GM18502 (cell line): ENCODE measurements around the gene AAGAB.
"Not testable (repeated sequence)": the region's sequence is repeated elsewhere in the genome, so short reads cannot be mapped to it uniquely, and the experiment has no call there.

Experiments
- ATAC-seq: cut with Tn5 transposase; IDR thresholded peaks from one replicate; pipeline ENCODE4 v1.9.1; 2021; ENCODE audit warnings: mild to moderate bottlenecking; ENCODE audit not compliant: unreplicated experiment, poor library complexity

AAGAB gene

DNA sequence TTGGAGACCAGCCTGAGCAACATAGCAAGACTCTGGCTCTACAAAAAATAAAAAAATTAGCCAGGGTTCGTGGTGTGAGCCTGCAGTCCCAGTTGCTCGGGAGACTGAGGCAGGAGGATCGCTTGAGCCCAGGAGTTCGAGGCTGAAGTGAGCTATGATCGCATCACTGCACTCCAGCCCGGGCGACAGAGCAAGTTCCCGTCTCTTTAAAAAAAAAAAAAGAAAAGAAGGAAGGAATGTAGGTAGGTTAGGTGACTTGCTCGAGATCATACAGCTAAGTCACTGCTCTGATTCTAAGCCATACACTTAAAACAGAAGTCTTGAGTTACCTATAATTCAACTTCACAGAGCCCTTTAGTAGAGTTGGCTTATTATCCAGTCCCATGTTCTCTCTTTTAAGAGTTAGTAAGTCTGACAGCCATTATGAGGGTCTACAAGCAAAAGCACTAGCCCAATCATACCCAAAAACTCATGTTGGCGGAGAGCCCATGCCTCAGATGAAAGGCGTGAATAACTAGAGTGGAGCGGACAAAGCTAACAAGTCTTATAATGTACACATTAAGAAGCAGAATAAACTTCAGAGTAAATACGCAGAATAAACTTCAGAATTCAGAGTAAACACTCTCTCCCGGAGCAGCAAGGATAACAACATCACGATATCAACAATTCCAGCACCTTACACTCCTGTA is 768 bp downstream of the AAGAB start:
- no peak for ATAC-seq

DNA sequence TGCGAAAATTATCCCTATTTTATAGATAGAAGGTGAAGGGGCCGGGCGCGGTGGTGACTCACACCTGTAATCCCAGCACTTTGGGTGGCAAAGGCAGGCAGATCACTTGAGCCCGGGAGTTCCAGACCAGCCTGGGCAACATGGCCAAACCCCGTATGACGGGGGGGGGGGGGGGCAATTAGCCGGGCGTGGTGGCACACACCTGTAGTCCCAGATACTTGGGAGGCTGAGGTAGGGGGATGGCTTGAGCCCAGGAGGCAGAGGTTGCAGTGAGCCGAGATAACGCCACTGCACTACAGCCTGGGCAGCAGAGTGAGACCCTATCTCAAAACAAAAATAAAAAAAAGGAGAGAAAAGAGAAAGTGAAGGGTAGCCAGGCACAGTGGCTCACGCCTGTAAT is 1.4 kb downstream of the AAGAB start:
- ATAC-seq: no peak

DNA sequence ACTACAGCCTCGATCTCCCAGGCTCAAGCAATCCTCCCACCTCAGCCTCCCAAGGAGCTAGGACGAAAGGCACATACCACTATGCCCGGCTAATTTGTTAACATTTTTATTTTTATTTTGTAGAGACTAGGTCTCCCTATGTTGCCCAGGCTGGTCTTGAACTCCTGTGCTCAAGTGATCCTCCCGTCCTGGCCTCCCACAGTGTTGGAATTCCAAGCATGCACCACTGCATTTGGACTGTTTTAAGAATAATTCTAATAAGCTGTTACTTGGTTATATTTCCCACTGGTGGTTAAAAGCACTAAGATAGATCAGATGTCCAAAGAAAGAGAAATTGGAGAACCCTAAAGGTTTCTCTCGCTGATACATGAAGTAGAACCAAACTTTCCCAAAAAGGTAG is 3.1 kb downstream of the AAGAB start:
- ATAC-seq: no peak

DNA sequence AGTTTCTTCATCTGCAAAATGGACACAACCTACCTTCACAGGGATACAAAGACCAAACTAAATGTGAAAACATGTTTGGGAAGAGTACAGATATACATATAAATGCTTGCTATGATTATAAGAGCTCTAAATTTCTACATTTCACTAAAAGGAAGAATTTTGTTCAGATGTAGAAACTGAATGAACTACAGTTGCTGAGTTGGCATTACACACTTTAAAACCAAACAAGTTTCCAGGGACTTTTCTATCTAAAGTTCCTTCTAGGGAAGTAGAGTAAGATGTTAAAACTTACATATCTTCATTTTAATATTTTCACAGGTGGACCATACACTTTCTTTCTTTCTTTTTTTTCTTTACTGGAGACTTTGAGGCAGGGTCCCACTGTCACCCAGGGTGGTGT is 4.6 kb downstream of the AAGAB start:
- ATAC-seq: no peak

DNA sequence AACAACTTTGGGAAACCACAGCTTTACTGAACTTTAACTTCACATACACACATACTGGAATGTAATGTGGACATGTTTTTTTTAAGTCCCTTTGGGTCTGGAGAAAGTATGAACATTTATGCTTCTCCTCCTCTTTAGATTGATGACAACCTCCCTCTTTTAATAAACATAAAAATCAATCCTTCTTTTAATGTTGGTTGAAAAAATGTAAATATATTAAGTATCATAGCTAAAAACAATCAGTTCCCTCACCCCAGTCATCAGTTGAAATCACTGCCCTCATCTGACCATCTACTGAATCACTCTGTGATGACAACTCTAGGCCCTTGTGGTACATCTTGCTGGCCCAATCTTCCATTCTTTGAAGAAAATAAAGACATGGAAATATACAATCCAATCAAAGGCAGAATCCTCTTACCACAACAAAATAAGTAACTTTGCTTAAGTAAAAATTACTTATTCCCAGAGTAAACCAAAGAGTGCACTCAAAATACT is 6.4 kb downstream of the AAGAB start:
- ATAC-seq: no peak

DNA sequence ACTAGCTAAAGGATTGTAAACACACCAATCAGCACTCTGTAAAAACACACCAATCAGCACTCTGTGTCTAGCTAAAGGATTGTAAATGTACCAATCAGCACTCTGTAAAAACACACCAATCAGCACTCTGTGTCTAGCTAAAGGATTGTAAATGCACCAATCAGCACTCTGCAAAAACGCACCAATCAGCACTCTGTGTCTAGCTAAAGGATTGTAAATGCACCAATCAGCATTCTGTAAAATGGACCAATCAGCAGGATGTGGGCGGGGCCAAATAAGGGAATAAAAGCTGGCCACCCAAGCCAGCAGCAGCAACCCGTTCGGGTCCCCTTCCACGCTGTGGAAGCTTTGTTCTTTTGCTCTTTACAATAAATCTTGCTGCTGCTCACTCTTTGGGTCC is 7.9 kb downstream of the AAGAB start:
- not testable (repeated sequence) for ATAC-seq

DNA sequence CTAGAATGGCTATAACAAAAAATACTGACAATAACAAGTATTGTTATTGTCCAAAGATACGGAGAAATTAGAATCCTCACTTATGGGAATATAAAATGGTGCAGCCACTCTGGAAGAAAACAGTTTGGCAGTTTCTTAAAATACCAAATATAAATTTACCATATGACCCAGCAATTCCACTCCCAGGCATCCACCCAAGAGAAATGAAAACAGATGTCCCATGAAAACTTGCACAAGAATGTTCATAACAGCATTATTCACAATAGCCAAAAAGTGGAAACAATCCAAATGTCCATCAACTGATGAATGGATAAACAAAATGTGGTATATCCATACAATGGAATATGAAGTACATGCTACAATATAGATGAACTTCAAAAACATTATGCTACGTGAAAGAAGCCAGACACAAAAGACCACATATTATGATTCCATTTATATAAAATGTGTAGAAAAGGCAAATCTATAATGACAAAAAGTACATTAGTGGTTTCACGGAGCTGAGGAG is 9.4 kb downstream of the AAGAB start:
- no peak for ATAC-seq

DNA sequence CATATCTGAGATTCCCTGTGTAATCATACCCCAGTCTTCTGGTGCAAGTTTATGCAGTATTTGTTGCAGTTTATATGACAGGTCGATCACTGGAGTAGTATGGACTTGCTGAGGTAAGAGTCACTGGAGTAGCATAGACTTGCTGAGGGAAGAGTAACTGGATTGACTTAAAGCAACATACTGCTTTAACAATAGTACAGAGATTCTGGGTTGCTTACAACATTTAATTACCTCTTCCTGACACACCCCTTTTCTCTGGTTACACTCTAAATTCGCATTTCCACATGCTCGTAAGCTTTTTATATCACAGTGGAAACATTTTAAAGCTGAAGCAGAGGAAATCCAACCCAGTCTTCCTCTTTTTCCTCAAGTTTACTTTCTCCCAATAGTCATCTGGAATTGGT is 11.8 kb downstream of the AAGAB start:
- ATAC-seq: no peak

DNA sequence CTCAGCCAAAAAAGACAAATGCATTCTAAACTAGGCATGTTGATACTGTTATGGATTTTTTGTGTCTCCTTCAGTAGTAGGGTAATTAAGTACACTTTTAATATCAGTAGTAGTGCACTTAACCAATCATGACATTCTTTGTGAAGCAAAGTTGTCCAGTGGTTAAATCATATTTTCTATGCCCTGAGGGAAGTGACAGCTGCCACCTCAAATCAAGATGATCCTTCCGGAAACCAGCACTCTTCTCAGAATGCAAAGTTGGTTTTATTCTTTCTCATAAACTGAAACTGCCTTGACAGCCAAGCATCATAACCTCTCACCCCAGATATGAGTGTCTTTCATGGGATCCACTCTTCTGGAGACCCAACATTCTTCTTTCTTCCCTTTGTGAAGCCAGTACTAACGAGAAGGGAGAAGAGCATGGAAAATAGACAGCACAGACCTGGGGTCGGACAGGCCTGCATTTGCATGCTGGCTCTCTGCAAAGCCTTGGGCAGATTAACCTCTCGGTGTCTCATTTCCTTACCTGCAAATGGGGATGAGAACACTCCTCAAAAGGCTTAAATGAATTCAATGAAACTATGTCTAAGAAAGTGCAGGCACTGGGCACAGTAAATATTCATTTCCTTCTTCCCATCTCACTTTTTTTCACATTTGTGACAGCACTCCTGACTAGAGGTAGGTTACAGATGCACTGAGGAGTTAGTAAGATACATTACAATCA is 13.2 kb downstream of the AAGAB start:
- ATAC-seq: peak; percentile 85

DNA sequence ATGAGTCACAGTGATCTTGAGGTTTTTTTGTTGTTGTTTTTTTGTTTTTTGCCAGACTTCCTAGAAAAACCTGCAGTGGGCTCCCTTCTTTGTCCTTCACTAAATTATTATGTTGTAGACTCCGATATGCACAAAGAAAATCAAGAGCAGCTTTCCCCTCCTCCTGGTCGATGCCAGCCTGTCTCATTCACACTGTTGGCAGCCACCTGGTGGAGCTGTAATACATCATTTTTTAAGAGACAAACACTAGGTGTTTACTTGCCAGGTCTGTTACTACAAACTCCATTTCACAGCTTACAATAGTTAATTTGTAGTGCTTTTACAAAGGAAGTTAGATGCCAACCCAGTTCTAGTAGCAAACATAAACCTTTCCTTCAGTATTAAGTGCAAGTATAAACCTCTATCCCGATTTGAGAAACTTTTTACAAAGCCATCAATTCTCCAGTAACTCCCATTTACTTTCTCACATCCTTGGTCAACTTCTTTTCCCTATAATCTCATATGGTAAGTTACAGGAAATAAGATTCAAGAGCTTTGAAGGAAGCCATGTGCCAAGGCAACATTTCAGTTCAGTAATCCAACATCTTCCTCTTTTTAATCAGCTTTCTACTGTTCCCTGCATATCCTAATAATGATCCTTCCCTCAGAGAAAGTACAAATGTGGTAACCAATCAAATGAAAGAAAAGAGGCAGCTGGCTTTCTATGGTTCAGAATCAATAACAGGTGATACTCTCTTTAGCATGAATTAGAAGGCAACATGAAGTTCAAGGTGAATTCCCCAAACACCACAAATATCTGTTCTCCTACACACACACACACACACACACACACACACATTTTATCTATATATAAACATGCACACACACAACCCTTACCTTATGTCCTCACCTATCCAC is 14.0 kb downstream of the AAGAB start:
- no peak for ATAC-seq

DNA sequence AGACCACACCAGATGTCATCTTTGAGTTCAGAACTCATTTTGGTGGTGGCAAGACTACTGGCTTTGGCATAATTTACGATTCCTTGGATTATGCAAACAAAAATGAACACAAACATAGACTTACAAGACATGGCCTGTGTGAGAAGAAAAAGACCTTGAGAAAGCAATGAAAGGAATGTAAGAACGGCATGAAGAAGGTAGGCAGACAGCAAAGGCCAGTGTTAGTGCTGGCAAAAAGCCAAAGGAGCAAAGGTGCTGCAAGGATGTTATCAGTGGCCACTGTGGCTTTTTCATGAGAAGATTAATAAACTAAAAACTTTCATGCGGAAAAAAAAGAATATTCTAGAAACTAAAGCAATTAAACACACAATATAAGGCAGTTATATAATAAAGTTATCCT is 21.9 kb downstream of the AAGAB start:
- no peak for ATAC-seq

DNA sequence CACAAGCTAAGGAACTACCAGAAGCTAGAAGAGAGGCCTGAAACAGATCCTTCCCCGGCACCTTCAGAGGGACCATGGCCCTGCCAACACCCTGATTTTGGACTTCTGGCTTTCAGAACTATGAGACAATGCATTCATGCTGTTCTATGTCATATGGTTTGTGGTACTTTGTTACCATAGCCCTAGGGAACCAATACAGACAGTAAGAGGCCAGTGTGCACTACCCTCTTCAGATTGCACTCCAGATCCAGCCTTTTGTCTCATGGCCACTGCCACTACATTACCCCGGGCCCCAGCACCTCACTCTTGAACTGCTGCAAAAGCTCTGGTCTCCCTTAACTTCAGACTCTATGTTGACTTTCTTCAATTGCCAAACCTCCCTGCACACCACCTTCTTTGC is 24.0 kb downstream of the AAGAB start:
- no peak for ATAC-seq

DNA sequence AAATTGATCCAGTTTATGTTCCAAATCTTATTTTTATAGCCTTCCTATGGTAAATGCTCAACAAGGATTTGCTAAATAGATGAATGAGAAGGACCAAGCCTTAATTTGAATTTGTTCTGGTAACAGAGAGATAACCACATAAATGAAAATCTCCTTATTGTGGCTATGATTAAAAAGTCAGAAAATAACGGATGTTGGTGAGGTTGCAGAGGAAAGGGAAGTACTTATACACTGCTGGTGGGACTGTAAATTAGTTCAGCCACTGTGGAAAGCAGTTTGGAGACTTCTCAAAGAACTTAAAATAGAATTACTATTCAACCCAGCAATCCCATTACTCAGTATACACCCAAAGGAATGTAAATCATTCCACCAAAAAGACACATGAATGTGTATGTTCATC is 26.2 kb downstream of the AAGAB start:
- no peak for ATAC-seq

DNA sequence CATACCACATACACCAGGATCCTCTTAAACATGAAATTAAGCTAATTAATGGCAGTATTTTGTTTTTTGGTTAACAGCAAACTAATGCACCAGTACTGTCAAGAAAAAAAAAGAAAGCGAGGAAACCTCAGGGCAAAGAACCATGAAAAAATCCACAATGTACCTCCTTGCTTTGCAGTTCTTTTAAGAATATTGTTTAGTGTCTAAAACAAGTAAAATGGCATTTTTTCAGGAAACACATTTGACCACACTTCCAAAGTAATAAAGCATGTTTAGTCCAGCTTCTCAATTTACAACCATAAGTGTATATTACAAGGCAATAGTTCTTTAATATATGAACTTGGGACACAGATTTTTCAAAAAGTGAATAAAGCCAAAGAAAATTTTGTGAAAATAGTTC is 26.6 kb downstream of the AAGAB start:
- no peak for ATAC-seq

DNA sequence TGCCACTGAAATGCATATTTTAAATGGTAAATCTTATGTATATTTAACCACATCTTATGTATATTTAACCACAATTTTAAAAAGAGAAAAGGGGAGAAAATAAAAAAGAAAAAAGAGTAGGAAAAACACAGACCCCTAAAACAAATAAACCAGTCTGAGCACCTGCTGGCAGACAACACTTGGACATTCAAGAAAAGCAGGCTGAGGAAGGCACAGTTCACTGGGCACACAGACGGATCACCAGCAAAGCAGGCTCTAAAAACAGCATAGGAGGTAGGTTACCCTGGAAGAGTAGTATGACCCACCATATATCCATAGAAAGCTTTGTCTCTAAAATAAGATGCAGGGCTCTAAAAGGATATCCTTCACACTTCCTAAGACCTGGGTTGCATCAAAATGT is 27.0 kb downstream of the AAGAB start:
- ATAC-seq: no peak

DNA sequence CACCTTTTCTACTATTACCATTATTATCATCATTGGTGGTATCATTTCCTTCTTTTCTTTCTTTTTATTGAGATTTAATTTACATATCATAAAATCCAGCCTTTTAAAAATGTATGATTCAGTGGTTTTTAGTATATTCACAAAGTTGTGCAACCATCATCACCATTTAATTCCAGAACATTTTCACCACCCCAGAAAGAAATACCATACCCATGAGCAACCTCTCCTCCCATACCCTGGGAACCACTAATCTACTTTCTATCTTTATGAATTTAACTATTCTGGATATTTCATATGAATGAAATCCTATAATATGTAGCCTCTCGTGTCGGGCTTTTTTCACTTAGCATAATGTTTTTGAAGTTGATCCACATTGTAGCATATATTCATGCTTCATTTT is 29.1 kb downstream of the AAGAB start:
- no peak for ATAC-seq

DNA sequence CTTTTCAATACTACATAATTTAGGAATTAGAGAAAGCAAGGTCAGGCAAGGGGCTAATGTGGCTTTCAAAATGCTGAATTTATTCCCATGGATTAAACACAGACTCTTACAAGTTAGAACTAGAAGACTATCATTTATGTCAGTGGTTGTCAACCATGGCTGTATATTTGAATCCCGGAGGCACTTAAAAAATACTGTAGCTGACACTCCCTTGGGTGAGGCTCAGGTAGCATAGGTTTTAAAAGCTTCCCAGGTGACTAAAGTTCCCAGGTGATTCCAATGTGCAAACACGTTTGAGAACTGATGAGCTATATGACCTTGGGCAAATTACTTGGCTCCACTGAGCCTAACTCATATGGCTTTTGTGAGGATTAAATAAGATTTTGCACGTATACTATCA is 29.6 kb downstream of the AAGAB start:
- ATAC-seq: no peak

DNA sequence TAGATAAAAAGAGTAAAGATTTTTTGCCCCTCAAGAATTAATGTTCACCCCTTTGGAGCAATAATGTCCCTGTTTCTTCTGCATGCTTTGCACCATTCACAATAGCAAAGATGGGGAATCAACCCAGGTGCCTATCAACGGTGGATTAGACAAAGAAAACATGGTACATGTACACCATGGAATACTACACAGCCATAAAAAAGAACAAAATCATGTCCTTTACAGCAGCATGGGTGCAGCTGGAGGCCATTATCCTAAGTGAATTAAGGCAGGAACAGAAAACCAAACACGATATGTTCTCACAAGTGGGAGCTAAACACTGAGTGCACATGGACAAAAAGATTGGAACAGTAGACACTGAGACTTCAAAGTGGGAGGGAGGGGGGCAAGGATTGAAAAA is 35.2 kb downstream of the AAGAB start:
- no peak for ATAC-seq

DNA sequence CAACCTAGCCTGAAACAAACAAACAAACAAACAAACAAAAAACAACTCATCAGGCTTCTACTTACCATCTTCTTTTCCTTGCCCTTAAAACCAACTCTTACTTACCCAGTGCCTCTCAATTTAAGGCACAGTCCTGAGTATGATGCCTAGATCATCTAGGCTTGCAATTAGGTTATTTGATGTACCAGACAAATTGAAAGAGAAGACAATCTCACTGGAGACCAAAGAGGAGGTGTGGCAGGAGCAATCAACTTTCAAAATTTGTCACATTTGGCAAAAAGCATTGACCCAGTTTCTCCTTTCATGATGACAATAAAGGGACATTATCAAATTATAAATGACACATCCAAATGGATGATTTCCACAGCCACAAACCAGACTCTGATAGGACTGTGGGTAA is 36.0 kb downstream of the AAGAB start:
- no peak for ATAC-seq

DNA sequence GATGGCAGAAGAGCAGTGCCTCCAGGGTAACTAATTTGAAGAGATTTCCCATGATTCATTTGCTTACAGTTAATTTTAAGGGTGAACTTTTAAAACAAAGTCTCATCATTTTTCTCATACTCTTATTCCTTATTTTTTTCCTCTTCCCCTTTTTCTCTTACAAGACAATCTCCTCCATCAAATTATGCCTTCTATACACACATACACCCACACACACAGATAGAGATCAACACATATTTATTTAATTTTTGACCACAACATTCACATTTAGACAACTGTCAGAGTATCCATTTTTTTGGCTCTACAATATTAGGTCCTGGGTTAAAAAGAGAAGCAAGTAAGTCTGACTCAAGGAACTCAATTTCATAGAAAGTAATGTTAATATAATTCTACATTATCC is 37.6 kb downstream of the AAGAB start:
- ATAC-seq: no peak

DNA sequence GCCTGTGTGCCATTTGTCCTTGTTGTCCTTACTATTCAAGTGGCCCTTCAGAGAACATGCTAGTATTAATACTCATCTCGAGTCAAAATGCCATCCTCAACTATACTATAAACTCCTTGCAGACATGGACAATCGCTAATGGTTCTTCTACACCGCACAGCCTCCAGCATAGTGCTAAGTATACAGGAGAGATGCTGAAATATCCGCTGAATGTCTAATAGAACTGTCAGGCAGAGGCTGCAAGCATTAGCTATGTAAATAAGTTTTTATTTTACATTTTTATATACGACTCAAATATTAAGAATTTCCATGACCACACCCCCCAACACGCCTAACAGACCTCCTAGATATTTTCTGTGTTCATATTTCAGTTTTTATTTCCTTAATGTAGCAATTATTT is 39.4 kb downstream of the AAGAB start:
- no peak for ATAC-seq
